GM21390 (cell line): Measurements from ENCODE around the gene FAIM2.
"Not testable (repeated sequence)": the region's sequence is repeated elsewhere in the genome, so short reads cannot be mapped to it uniquely, and the experiment has no call there.

Experiments used
- ATAC-seq: cut with Tn5 transposase; IDR thresholded peaks from one replicate; pipeline ENCODE4 v1.9.1; 2021; ENCODE audit not compliant: unreplicated experiment

Gene FAIM2

GRCh38 chr12:49881415-49882247 lies 22.1 kb downstream of the FAIM2 start:
- no peak for ATAC-seq

- ATAC-seq = no peak
Measured at GRCh38 chr12:49880756-49881414, 22.8 kb downstream of the FAIM2 start.

- ATAC-seq = not testable (repeated sequence)
Measured at GRCh38 chr12:49879065-49879464, 24.6 kb downstream of the FAIM2 start.

- ATAC-seq = no peak
Measured at GRCh38 chr12:49878021-49878420, 25.7 kb downstream of the FAIM2 start.

GRCh38 chr12:49877066-49877465 lies 26.6 kb downstream of the FAIM2 start:
- no peak for ATAC-seq

GRCh38 chr12:49876070-49876469 lies 27.6 kb downstream of the FAIM2 start:
- ATAC-seq = no peak

GRCh38 chr12:49875115-49875720 lies 28.5 kb downstream of the FAIM2 start:
- ATAC-seq = no peak

GRCh38 chr12:49874142-49874897 lies 29.4 kb downstream of the FAIM2 start:
- no peak for ATAC-seq

GRCh38 chr12:49873361-49873934 lies 30.3 kb downstream of the FAIM2 start:
- ATAC-seq = no peak

- ATAC-seq = no peak
Measured at GRCh38 chr12:49872781-49873181, 30.9 kb downstream of the FAIM2 start.

- ATAC-seq = no peak
Measured at GRCh38 chr12:49872381-49872780, 31.3 kb downstream of the FAIM2 start.

GRCh38 chr12:49871811-49872251 lies 31.9 kb downstream of the FAIM2 start:
- not testable (repeated sequence) for ATAC-seq

- no peak for ATAC-seq
Measured at GRCh38 chr12:49871263-49871561, 32.5 kb downstream of the FAIM2 start.

GRCh38 chr12:49870501-49871262 lies 33.0 kb downstream of the FAIM2 start:
- no peak for ATAC-seq

GRCh38 chr12:49869816-49870500 lies 33.7 kb downstream of the FAIM2 start:
- no peak for ATAC-seq

- ATAC-seq = no peak
Measured at GRCh38 chr12:49868952-49869815, 34.5 kb downstream of the FAIM2 start.

GRCh38 chr12:49868449-49868848 lies 35.3 kb downstream of the FAIM2 start:
- ATAC-seq = no peak

GRCh38 chr12:49867570-49868341 lies 35.9 kb downstream of the FAIM2 start:
- ATAC-seq = no peak
